Inflammatory macrophage treated with lipopolysaccharide for 1 hour (primary cell): ENCODE data around the gene DUSP9.
"Not testable (repeated sequence)": the region's sequence is repeated elsewhere in the genome, so short reads cannot be mapped to it uniquely, and the experiment has no call there.

Experiments used
- DNase-seq, 2 donors: peaks; one replicate each; pipeline ENCODE4 v3.0.0-alpha.2; 2020 to 2022

The DUSP9 gene

GRCh38 chrX:153646620-153647373 lies at the start of gene DUSP9:
Gene DUSP9, plus strand, starts transcription at chrX:153647203. Its CDS starts 751 bp downstream, at chrX:153647954.
- DNase-seq, result peak in 1 of 2 donors; percentile 11

DNA sequence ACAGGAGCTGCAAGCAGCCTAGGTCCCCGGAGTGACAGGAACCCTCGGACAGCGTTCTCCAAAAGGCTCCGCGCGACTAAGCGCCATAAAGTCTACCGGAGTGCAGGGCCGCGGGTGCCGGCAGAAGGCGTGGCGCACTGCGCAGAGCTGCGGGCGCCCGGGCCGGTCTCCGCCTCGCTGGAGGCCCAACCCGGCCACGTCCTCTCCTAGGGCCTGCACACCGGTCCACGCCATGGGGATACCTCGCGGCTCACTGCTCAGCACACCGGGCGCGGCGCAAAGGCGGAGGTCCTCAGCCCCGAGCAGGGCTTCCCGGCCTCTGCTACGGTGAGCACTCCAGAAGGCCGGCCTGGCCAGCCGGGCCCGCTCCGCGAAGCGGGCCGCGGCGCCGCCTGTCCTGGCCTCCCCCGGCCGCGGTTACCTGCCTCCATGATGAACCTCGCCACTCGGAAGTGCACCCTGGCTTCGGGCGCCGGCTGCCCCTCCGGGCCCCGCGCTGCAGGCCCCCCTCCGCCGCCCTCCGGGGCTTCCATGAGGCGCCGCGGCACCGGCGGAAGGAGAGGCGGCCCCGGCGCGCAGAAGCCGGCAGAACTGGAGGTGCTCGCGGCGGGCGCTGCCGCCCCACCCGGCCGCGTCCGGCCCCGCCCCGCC lies 48.3 kb upstream of the DUSP9 start, which contains the start of gene CCNQ:
TSS of gene CCNQ (minus strand) at position 599 of the 651 bp plus-strand sequence. CDS start at position 533, 66 bp downstream.
- peak in 1 of 2 donors; percentile 6 for DNase-seq

DNA sequence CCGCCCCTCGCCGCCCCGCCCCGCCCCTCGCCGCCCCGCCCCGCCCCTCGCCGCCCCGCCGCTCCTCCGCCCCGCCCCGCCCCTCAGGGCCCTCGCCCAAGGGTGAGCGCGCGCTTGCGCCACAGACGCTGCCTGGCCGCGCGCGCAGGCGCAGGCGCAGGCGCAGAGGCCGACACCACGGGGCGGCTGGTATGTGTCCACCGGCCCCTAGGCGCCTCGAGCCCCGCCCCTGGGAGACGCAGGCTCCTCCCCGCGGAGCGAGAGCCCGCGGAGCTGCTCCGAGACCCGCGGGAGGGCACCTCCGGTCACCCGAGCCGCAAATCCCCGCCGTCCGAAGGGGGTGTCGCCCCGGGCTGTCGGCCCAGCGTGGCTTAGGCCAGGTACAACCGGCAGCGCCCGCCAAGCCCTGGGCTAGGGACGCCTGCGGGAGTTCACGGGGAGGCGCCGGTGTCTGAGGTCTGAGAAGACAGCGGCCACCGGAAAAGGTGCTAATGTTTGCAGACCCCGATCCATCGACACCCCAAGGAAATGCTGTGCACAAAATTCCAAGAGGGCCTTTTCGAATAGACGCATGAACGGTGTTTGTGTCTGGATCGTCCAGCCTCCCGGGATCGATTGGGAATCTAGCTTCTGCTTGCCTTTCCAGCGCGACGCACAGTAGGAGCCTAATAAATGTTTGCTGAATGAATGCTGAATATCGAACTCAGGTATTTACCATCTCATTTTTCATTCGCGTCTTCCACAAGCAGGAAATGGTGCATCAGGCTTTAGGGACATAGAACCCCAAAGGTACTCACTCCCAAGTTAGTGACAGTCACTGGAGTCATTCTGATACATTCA lies 47.6 kb upstream of the DUSP9 start:
- peak; percentile 82 to 85 for DNase-seq

GRCh38 chrX:153600032-153600373 lies 47.0 kb upstream of the DUSP9 start:
- peak in 1 of 2 donors; percentile 13 for DNase-seq

- no peak for DNase-seq
These were observed 46.1 kb upstream of the DUSP9 start for GRCh38 chrX:153600921-153601320.

GRCh38 chrX:153601511-153602110 lies 45.4 kb upstream of the DUSP9 start:
- DNase-seq, result no peak

DNA sequence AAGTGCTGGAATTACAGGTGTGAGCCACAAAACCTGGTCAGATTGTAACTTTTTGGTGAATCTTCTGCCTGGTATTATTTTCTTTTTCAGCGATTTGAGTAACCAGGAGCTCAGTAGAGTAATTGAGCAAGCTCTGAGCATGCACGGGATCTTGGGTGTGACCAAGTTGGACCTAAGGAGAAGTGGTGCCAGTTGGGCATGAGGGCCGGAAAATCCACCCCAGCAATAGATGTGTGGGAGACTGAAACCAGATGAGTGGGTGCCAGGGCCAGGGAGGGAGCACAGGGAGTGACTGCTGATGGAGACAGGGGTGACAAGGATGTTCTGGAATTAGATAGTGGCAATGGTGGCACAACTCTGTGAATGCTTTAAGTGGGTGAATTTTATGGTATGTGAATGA lies 44.4 kb upstream of the DUSP9 start:
- DNase-seq, result peak; percentile 67 to 79

GRCh38 chrX:153603131-153603656 lies 43.8 kb upstream of the DUSP9 start:
- DNase-seq, result no peak

DNA sequence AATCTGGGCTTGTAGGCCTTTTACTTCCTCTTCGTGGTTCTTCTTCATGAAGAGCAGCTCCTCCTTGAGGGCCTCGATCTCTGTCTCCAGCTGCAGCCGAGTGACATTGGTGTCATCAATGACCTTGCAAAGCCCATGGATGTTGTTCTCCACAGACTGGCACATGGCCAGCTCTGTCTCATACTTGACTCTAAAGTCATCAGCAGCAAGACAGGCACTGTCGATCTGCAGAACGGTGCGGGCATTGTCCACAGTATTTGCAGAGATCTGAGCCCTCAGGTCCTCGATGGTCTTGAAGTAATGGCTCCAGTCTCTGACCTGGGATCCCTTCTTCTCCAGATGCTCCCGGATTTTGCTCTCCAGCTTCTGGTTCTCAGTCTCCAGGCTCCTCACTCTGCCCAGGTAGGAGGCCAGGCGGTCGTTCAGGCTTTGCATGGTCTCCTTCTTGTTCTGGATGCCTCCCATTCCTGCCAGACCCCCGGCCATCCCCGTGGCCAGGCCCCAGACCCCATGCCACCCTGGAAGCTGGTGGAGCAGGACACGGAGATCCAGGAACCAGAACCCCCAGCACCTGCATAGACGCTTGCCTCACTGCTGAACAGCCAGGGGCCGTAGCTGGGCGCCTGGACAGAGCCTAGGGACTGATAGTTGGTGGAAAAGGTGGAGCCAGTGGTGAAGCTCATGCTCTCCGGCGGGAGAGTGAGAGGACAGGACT lies 42.2 kb upstream of the DUSP9 start:
- not testable (repeated sequence) for DNase-seq

DNA sequence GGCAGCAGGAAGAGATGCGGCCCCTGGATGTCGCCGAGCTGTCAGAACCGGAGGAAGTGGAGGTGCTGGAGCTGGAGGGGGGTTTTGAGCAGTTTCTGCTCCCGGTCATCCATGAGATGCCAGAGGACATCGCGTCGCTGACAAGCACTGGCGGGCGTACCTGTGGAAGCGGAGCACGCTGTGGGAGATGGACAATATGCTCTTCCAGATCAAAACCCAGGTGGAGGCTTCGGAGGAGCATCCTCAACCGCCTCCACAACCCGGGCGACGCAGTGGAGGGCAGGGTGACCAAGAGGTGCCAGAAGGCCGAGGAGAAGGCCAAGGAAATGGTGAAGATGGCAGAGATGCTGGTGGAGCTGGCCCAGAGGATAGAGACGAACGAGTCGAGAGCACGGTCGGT lies 40.5 kb upstream of the DUSP9 start:
- DNase-seq, result no peak

- peak; percentile 75 to 86 for DNase-seq
These were observed 38.6 kb upstream of the DUSP9 start for GRCh38 chrX:153608376-153608775.

DNA sequence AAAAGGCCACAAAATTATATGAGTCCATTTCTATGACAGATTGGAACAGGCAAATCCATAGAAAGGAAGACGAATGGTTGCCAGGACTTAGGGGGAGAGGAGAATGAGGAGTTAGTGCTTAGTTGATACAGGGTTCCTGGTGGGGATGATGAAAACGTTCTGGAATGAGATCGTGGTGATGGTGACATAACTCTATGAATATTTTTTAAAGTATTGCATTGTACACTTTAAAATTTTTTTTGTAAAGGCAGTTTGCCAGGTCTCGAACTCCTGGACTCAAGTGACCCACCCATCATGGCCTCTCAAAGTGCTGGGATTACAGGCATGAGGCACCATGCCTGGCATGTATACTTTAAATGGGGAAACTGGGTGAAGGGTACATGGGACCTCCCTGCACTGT lies 38.2 kb upstream of the DUSP9 start:
- no peak for DNase-seq

GRCh38 chrX:153609917-153610835 lies 36.8 kb upstream of the DUSP9 start:
- DNase-seq, result peak; percentile 18 to 32

- no peak for DNase-seq
These were observed 36.2 kb upstream of the DUSP9 start for GRCh38 chrX:153610836-153611213.

- DNase-seq, result no peak
These were observed 35.5 kb upstream of the DUSP9 start for GRCh38 chrX:153611298-153612095.

DNA sequence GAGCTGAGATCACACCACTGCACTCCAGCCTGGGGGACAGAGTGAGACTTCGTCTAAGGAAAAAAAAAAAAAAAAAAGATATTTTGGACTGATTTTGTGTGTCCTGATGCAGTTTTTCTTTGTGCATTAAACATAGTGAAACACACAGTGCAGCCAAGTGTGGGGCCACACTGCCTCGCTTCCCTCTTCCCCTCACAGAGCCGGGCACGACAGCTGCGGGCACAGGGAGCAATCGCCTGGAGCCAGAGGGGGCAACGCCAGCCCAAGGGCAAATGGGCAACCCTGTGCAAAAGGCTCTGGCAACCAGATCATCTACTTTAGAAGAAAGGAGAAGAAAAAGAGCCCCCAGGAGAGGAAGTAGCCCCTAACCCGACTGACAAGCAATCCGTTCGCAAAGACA lies 34.6 kb upstream of the DUSP9 start:
- DNase-seq, result no peak

- DNase-seq, result no peak
These were observed 32.2 kb upstream of the DUSP9 start for GRCh38 chrX:153614818-153615217.

GRCh38 chrX:153620576-153620975 lies 26.4 kb upstream of the DUSP9 start:
- DNase-seq, result no peak

- DNase-seq, result no peak
These were observed 24.9 kb upstream of the DUSP9 start for GRCh38 chrX:153621949-153622598.
